Cerebellar cortex (tissue), 1 donor: Measurements from ENCODE around the gene PAPPA2.

Experiments used
- DNase-seq: peaks from one replicate; pipeline ENCODE4 v3.0.0-alpha.2; 2015; ENCODE audit warnings: low spot score

The PAPPA2 gene

DNA sequence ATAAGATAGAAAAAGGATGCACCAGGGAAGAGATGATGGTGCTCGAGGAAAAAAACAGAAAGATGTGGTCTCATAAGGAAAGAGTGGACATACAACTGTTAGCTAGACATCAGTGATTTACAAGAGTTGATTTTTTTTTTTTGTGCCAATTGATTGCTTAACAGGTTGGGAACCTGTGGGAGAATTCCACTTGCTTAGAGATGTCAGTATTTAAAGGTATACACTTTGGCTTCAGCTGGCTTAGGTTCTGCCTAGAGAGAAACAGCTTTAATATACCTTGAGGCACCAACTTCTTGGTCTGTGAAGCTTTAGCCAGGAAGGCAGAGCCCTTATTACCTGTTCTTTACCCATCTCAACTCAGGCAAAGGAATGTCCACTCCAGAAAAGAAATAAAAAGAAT is 303.8 kb downstream of the PAPPA2 start:
- no peak for DNase-seq

DNA sequence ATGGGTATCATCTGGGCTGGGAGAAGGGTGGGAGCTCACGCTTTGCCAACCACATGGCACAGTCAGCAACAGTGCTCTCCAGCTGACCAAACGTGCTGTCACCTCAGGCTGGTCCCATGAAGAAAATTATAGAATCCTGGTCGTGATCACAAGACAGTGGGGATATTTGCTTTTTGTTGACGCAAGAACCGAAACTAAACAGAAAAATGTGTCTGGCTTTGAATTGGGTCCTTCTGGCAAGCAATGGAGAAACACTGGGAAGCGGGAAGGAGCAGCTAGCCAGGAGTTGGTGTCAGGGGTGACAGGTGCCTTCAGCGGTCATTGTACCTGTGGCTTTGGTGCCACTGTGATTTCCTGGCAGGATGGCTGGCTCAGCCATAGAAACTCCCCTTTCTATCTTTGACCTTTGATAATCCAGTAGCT is 304.8 kb downstream of the PAPPA2 start:
- DNase-seq: no peak

GRCh38 chr1:176768532-176768931 is 305.6 kb downstream of the PAPPA2 start:
- no peak for DNase-seq

DNA sequence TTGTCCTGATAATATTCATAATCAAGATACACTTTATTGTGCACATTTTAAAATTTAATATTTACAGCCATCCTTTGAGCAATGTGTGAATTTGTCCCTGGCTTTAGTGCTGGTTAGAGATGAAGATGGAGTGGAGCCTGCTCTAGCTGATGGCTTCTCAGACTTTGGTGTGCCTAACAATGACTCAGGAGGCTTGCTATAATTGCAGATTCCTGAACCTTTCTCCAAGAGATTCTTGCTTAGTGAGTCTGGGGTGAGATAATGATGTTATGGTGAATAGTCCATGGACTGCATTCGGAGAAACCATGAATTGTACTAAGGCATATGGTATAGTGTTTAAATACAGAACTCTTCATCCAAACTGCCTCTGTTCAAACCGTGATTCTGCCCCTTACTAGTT is 307.1 kb downstream of the PAPPA2 start:
- no peak for DNase-seq

DNA sequence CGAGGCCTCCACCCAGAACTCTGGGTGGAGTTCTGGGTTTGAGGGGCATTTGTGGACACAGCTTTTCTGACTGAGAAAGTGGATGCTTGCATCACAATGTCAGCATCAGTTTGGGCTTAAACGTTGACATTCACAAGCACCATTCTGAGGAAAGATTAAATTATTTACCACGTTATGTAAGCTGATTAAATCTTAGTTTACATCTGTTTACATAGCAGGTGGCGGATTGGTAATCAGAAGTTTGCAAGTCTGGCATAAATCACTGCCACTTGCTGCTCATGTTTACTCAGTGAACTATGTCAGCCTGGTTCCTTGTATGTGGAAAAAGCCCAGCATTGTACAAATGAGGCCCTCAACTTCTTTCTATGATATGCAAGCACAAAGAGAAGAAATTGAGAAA is 310.1 kb downstream of the PAPPA2 start:
- no peak for DNase-seq

GRCh38 chr1:176774224-176774623 is 311.2 kb downstream of the PAPPA2 start:
- no peak for DNase-seq

DNA sequence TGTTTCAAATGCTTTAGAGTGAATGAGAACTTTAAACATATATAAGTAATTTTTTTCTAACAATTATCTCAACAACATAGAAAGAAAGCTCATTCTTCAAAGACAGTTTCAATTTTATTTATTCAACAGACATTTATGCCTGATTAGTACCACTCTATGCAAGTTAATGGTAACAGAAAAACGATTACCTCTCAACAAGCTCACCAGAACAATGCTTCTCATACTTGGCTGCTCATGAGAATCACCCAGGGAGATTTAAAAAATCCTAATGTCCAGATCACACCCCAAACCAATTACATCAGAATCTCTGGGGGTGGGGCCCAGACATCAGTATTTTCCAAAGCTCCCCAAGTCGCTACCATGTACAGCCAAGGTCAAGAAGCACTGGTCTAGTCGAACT is 312.4 kb downstream of the PAPPA2 start:
- DNase-seq: no peak

- no peak for DNase-seq
Observed at GRCh38 chr1:176775996-176776395, 313.0 kb downstream of the PAPPA2 start.

GRCh38 chr1:176778056-176778455 is 315.1 kb downstream of the PAPPA2 start:
- no peak for DNase-seq

DNA sequence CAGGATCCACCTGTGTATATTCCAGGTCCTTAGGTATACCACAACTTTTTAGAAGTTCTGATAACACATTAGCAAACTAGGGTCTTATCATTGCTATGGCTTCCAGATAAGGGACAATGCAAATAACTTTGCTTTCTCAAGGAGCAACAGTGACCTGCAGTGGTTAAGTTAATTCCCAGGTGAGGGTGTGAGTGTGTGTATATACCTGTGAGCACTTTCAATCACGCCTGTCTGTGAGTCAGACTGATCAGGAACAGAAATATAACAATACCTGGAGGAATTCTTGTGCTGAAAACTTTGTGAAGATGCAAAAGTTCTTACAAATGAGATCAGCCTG is 317.0 kb downstream of the PAPPA2 start:
- no peak for DNase-seq

DNA sequence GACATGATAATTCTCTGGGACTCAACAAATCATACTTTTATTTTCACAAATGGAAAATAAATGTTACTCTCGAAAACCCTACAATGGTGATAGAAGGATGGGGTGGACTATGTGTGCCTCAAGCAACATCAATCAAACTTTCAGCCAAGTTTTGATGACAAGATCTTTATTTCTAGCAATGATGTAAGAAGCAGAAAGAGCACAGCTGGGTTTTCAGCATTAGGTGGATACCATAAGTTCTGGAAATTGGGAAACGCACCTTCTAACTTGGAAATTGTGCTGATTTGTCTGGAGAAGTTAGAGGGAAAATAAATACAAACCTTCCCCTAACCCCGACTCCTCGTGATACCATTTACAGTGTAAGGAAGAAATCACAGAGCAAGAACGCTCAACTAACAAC is 320.3 kb downstream of the PAPPA2 start:
- DNase-seq: no peak

- DNase-seq: no peak
Observed at GRCh38 chr1:176785056-176785455, 322.1 kb downstream of the PAPPA2 start.

- DNase-seq: no peak
Observed at GRCh38 chr1:176785791-176786190, 322.8 kb downstream of the PAPPA2 start.

DNA sequence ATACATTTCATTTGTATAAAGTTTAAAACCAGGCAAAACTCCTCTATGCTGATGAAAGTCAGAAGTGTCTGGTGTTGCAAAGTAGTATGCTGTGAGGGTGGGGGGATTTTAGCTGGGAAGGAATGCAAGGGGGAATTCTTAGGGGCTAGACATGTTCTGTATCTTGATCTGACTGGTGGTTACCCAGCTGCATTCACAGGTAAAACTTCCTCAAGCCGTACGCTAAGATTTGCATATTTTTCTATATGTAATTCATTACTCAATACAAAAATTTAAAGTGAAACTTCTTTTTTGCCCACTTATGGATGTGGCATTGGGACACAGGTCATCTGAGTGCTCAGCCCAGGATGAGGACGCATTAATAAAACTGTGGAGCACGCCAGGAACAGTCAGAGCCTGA is 323.3 kb downstream of the PAPPA2 start:
- no peak for DNase-seq

DNA sequence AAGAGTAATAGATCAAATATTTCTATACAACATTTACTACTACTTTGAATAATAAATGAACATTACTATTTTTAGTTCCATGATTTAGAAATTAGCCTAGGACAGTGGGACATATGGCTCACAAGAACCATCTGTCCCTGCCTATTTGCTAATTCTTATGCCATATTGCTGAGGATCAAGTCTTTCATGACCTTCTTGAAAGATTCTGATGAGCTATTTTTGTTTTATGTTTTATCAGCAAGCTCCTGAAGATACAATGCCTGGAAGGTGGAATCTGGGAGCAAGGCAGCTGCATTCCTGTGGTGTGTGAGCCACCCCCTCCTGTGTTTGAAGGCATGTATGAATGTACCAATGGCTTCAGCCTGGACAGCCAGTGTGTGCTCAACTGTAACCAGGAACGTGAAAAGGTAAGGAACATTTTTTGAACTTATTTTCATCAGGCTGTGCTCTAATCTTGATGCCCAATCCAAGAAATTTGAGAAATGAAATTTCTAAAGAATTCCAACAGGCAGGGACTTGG is 326.7 kb downstream of the PAPPA2 start:
- peak; percentile 71 for DNase-seq

DNA sequence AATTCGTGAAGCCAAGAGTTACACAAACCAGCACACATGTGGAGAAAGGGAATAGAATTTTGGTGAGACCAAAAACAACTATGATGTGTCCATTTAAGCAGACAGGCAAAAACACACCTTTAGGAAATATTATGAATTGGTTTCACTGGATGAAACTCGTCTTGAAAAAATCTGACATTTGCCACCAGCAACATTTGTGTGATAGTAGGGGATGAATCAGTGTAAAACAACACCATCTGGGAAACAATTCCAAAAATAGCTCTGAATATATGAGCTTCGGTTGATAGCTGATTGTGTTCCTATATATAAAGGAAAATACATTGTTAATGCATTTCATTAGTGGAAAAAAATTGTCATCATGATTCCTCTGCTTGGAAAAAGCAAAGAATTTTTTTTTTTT is 327.8 kb downstream of the PAPPA2 start:
- peak; percentile 56 for DNase-seq

DNA sequence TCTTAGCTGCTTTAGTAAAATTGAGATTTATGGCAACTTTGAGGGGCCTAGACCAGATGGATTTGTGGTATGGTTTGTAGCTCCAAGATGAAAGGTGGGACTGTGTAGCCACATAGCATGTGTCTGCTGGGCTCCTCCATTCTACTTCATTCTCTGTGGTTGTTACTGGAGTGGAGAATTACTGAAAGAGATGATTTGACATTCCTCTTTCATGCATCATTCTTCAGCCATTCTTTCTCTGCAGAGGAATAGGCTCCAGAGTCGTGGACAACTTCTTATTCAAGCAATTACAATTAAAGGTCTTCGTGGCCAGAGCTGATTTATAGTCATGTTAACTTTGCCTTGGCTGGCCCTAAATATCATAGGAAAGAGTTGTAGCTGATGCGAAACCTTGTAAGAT is 328.9 kb downstream of the PAPPA2 start:
- no peak for DNase-seq

GRCh38 chr1:176794897-176795508 is 332.0 kb downstream of the PAPPA2 start:
- DNase-seq: no peak

- DNase-seq: no peak
Observed at GRCh38 chr1:176795929-176796328, 333.0 kb downstream of the PAPPA2 start.

GRCh38 chr1:176796583-176796982 is 333.6 kb downstream of the PAPPA2 start:
- no peak for DNase-seq

DNA sequence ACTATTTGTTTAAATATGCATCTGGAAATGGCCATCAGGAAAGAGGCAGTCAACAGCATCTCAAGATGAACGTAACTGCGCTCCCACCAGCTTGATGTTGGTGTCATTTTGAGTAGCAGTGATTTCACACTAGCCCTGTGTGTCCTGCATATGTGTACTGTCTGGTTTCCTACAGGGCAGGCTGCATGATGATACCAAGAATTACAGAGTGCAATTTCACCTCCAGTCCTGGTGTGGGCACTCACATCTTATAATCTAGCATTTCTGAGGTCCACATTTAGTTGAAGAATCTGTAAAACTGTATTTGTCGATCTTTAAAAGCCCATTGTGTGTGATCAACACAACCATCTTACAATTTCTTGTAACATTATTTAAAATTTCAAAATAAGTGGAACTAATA is 336.4 kb downstream of the PAPPA2 start:
- DNase-seq: no peak

DNA sequence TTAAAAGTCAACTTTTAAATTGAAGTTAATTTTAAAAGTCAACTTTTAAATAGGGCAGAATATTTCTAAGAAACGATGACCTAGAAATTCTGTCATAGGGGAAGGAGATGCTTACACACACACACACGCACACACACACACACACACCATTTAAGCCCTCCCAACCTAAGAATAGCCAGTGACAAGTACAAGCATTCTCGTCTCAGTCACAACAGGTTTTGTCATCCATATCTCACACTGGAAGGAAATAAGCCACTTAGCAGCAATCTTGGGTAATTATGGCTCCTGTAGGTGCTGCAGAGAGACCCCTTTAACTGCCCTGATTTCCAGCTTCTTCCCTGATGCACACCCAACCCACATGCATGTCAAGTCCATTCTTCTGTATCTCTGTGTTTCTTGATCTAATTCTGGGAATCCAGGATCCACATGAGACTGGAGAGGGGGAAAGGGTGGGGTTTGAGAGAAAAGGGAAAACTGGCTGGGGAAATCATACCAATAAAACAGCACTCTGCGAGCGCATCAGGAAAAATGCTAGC is 338.1 kb downstream of the PAPPA2 start:
- DNase-seq: peak; percentile 33

- peak; percentile 86 for DNase-seq
Observed at GRCh38 chr1:176801514-176802020, 338.6 kb downstream of the PAPPA2 start.

DNA sequence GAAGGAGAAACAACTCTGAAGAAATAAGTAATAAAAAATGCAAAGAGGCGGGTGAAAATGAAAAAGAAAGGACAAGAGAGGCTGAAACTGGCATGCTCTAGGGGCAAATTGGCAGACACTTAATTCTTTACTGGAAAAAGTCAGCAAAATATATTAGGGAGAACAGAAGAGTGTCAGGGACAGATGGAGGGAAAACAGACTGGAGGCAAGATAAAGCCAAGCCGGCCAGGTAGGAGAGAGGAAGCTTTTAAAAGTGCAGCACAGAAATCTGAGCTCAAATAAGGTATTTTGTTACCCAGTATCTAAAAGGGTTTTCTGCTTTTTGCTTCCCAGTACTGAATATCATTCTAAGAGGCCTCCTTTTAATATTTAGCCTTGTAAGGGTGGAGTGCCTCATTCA is 339.3 kb downstream of the PAPPA2 start:
- peak; percentile 75 for DNase-seq
